ENCODE results near the gene CCR7.

The CCR7 gene

GRCh38 chr17:40539711-40540411, 25.4 kb downstream of the CCR7 start:
- TF ChIP-seq POLR2AphosphoS5 (IDR thresholded peaks at IDR 0.05; ENCODE audit: low read depth): no peak
- TF ChIP-seq REST (IDR thresholded peaks at IDR 0.05; ENCODE audit: insufficient replicate concordance, low read depth): no peak
- no peak for TF ChIP-seq CTCF (IDR thresholded peaks at IDR 0.05; ENCODE audit: insufficient read depth, low read length)
- no peak for TF ChIP-seq GABPA (IDR thresholded peaks at IDR 0.05; ENCODE audit: low read depth)
- TF ChIP-seq SPI1 (IDR thresholded peaks at IDR 0.05; ENCODE audit: borderline replicate concordance, low read depth): no peak
- DNase-seq (ENCODE audit: low read depth in 1 of 2, low spot score in 1 of 2): no peak
- no peak overlapping the region for H3K27ac ChIP-seq (replicated peaks)
- peaks cover 4% of the 10 kb centered on the region for H3K27me3 ChIP-seq (ENCODE audit: insufficient read depth, poor library complexity, severe bottlenecking)
- no peak overlapping the region for H3K4me3 ChIP-seq (replicated peaks; ENCODE audit: insufficient read depth, low read length)

GRCh38 chr17:40538936-40539705, 26.2 kb downstream of the CCR7 start:
- H3K4me3 ChIP-seq (replicated peaks; ENCODE audit: insufficient read depth, low read length): no peak overlapping the region
- DNase-seq (ENCODE audit: low read depth in 1 of 2, low spot score in 1 of 2): no peak
- TF ChIP-seq REST (IDR thresholded peaks at IDR 0.05; ENCODE audit: insufficient replicate concordance, low read depth): no peak
- TF ChIP-seq POLR2AphosphoS5 (IDR thresholded peaks at IDR 0.05; ENCODE audit: low read depth): no peak
- TF ChIP-seq GABPA (IDR thresholded peaks at IDR 0.05; ENCODE audit: low read depth): no peak
- H3K27ac ChIP-seq (replicated peaks): no peak overlapping the region
- H3K27me3 ChIP-seq (ENCODE audit: insufficient read depth, poor library complexity, severe bottlenecking): peaks cover 4% of the 10 kb centered on the region

- peaks cover 4% of the 10 kb centered on the region for H3K27me3 ChIP-seq (ENCODE audit: insufficient read depth, poor library complexity, severe bottlenecking)
- no peak for TF ChIP-seq SPI1 (IDR thresholded peaks at IDR 0.05; ENCODE audit: borderline replicate concordance, low read depth)
- no peak for TF ChIP-seq POLR2AphosphoS5 (IDR thresholded peaks at IDR 0.05; ENCODE audit: low read depth)
- no peak for TF ChIP-seq REST (IDR thresholded peaks at IDR 0.05; ENCODE audit: insufficient replicate concordance, low read depth)
- TF ChIP-seq GABPA (IDR thresholded peaks at IDR 0.05; ENCODE audit: low read depth): no peak
- no peak for TF ChIP-seq CTCF (IDR thresholded peaks at IDR 0.05; ENCODE audit: insufficient read depth, low read length)
- no peak overlapping the region for H3K27ac ChIP-seq (replicated peaks)
- no peak for DNase-seq (ENCODE audit: low read depth in 1 of 2, low spot score in 1 of 2)
- H3K4me3 ChIP-seq (replicated peaks; ENCODE audit: insufficient read depth, low read length): no peak overlapping the region
Measured at GRCh38 chr17:40538019-40538935, 27.0 kb downstream of the CCR7 start.

Data from HL-60 (cell line).